Common myeloid progenitor, CD34-positive (primary cell): ENCODE results near the gene PPFIA1.

Source experiments
- CTCF ChIA-PET: fragments of 350-600 bp; sonication (Branson Sonifier 250); formaldehyde crosslinking; loops from one replicate; lab custom pipeline; 2021; ENCODE audit warnings: antibody characterized with exemption; lab: Charles Lee
- POLR2A ChIA-PET: fragments of 350-600 bp; sonication (Branson Sonifier 250); formaldehyde crosslinking; loops from one replicate; lab custom pipeline; 2021; ENCODE audit warnings: antibody characterized with exemption; lab: Charles Lee
- DNase-seq, 3 donors: peaks; one replicate each; pipeline versions ENCODE4 v3.0.0 to v3.0.0-alpha.2; 2013
- H3K27ac ChIP-seq, 2 experiments: 1 replicate in 1 of 2; 2 replicates in 1 of 2; pipeline ENCODE4 v1.7.0; 2013; ENCODE audit warnings: inconsistent platforms in 2 of 2, low read length in 2 of 2, mild to moderate bottlenecking in 2 of 2, low read depth in 1 of 2, moderate library complexity in 1 of 2; ENCODE audit not compliant: severe bottlenecking in 2 of 2, insufficient read depth in 1 of 2, poor library complexity in 1 of 2
- H3K27me3 ChIP-seq, 5 experiments: replicated peaks in 2 of 5; 1 replicate in 3 of 5; 2 replicates in 2 of 5; pipeline versions ENCODE4 v1.6.1 to v1.7.0; 2013; ENCODE audit warnings: low read length in 4 of 5, mild to moderate bottlenecking in 2 of 5, moderate library complexity in 2 of 5, inconsistent platforms in 1 of 5; ENCODE audit not compliant: insufficient read depth in 5 of 5, control insufficient read depth in 4 of 5
- H3K36me3 ChIP-seq, 4 experiments: 1 replicate in 2 of 4; 2 replicates in 2 of 4; pipeline versions ENCODE4 v1.6.1 to v1.7.0; 2013; ENCODE audit warnings: low read length in 3 of 4, control low read depth in 1 of 4, mild to moderate bottlenecking in 1 of 4; ENCODE audit not compliant: control insufficient read depth in 4 of 4, insufficient read depth in 4 of 4
- H3K4me1 ChIP-seq, 4 experiments: 1 replicate in 3 of 4; 2 replicates in 1 of 4; pipeline versions ENCODE4 v1.6.1 to v1.7.1; 2013; ENCODE audit warnings: low read length in 3 of 4, mild to moderate bottlenecking in 3 of 4, control low read depth in 1 of 4, inconsistent platforms in 1 of 4, moderate library complexity in 1 of 4; ENCODE audit not compliant: control insufficient read depth in 4 of 4, insufficient read depth in 4 of 4; ENCODE audit errors: control extremely low read depth in 1 of 4
- H3K4me3 ChIP-seq, 7 experiments: 1 replicate in 4 of 7; 2 replicates in 3 of 7; pipeline versions ENCODE4 v1.5.1 to v1.7.0; 2013; ENCODE audit warnings: mild to moderate bottlenecking in 7 of 7, low read length in 6 of 7, moderate library complexity in 6 of 7, inconsistent platforms in 2 of 7, low read depth in 2 of 7, control low read depth in 1 of 7; ENCODE audit not compliant: insufficient read depth in 4 of 7, control insufficient read depth in 1 of 7; ENCODE audit errors: extremely low read depth in 1 of 7
- H3K9me3 ChIP-seq, 5 experiments: 1 replicate in 4 of 5; 2 replicates in 1 of 5; pipeline versions ENCODE4 v1.6.1 to v1.7.1; 2013; ENCODE audit warnings: low read length in 4 of 5, mild to moderate bottlenecking in 2 of 5, inconsistent platforms in 1 of 5, low read depth in 1 of 5, moderate library complexity in 1 of 5; ENCODE audit not compliant: control insufficient read depth in 4 of 5, insufficient read depth in 2 of 5; ENCODE audit errors: control extremely low read depth in 1 of 5
- WGBS: methylation state at CpG from one replicate; pipeline ENCODE4 v1.1.5; 2013; ENCODE audit not compliant: insufficient coverage; 5-methylcytosine and 5-hydroxymethylcytosine counted together

Gene PPFIA1

DNA sequence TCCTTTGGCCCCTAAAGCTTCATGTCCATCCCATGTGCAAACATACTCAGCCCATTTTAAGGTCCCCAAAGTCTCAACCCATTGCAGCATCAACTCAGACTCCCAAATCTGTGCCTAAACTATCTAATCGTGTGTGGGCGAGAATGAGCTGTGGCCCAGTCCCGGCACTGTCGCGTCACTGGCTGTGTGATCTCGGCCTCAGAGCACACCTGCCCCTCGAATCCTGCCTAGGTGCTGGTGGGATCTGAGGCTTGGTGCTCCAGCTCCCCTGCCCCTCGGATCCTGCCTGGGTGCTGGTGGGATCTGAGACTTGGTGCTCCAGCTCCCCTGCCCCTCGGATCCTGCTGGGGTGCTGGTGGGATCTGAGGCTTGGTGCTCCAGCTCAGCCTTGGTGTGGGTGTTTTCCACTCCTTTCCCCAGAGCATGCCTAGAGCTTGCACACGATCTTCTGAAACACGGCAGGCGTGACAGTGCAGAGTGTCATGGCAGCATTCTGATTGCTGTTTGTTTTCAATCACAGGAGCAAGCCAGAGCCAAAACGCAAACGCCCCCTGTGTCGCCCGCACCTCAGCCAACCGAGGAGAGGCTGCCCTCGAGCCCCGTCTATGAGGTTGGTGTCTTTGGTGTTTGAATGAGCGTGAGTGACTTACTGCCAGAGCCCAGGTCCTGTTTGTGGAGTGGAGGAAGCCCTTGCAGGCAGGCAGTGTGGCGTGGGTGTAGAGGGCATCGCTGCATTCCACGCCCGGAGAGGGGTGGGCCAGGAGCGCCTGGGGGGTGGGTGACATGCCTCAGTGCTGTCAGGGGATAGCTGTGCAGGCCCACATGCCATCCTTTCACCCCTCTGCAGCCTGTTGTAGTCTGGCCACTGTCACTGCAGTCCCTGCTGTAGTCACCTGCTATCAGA is 160.4 kb downstream of the PPFIA1 start:
- Histone ChIP-seq H3K4me3 (no peak overlapping the region), H3K27me3 (peaks cover 0 to 3% (median 0%) of the 10 kb centered on the region in 5 experiments), H3K27ac (no peak overlapping the region), H3K9me3 (no peaks in the 10 kb centered on the region), H3K4me1 (peaks cover 0 to 31% (median 17%) of the 10 kb centered on the region in 4 experiments), H3K36me3 (no peaks in the 10 kb centered on the region)
- ChIA-PET POLR2A (interaction anchor here (0.7 kb wide), 1 partner anchor 9 kb away, joined by 3 read pairs; no protein-coding TSS in a partner anchor), CTCF (interaction anchor here (0.7 to 1.3 kb wide), 2 partner anchors 38 to 99 kb away, joined by 3 read pairs; no protein-coding TSS in a partner anchor)
- 95% methylated on average over 23 of the region's 25 CpGs for WGBS
- DNase-seq: no peak

- WGBS: 91% methylated on average over 7 of the region's 12 CpGs
- Histone ChIP-seq H3K36me3 (no peaks in the 10 kb centered on the region), H3K4me1 (peaks cover 0 to 31% (median 17%) of the 10 kb centered on the region in 4 experiments), H3K4me3 (no peak overlapping the region), H3K9me3 (no peaks in the 10 kb centered on the region), H3K27ac (no peak overlapping the region), H3K27me3 (peaks cover 0 to 3% (median 0%) of the 10 kb centered on the region in 5 experiments)
- ChIA-PET CTCF (interaction anchor here (0.9 to 1.4 kb wide), 3 partner anchors 9 to 36 kb away, joined by 3 to 5 read pairs (median 4); no protein-coding TSS in a partner anchor), POLR2A (no interaction called here)
- no peak for DNase-seq
Measured at GRCh38 chr11:70431611-70432010, 161.1 kb downstream of the PPFIA1 start.

DNA sequence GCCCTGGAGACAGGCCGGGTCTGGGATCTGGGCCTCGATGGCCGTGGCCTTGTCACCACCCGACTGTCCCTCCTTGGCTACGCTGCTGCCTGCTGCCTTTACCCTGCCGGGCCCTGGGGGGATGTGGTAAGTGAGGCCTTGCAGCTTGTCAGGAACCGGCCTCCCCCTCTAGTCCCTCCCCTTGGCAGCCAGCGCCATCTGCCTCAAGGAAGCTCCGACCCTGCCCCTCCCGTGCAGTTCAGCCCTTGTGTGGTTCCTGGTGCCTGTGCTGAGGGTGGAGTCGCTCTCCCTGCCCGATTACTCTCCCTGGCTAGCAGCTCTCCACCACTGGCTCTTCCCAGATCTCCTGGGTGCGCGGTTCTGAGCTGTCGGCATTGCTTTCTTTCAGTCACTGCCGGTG is 161.6 kb downstream of the PPFIA1 start:
- Histone ChIP-seq H3K27ac (no peak overlapping the region), H3K27me3 (peaks cover 0 to 6% (median 0%) of the 10 kb centered on the region in 5 experiments), H3K9me3 (no peaks in the 10 kb centered on the region), H3K36me3 (no peaks in the 10 kb centered on the region), H3K4me1 (peaks cover 0 to 31% (median 17%) of the 10 kb centered on the region in 4 experiments), H3K4me3 (peak overlapping the region in 1 of 7 experiments; percentile 20)
- ChIA-PET CTCF (interaction anchor here (0.9 to 1.4 kb wide), 3 partner anchors 9 to 35 kb away, joined by 3 to 5 read pairs (median 4); no protein-coding TSS in a partner anchor), POLR2A (no interaction called here)
- WGBS: 42% methylated on average over 10 of the region's 16 CpGs
- peak; percentile 63 to 91 (median 89) for DNase-seq

DNA sequence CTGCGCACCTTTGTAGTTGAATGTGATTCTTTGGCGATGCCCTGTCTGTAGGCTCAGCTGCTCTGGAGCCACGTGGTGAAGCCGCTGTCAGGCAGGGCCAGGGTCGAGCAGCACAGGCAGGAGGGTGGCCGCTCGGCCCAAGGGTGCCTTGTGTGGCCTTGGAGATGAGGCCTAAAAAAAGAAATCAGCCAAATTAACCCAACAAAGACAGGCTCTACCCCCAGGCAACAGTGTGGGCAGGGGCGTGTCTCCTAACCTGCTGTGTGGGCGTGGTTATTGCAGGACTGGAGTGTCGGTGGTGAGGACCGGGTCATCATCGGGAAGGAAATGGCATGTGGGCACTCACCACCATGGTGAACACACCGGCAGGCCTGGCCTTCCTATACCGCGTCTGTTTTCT is 162.1 kb downstream of the PPFIA1 start:
- no peaks in the 10 kb centered on the region for H3K36me3 ChIP-seq
- 74% methylated on average over 11 of the region's 15 CpGs for WGBS
- no peak overlapping the region for H3K4me3 ChIP-seq
- H3K27ac ChIP-seq: no peak overlapping the region
- no peaks in the 10 kb centered on the region for H3K9me3 ChIP-seq
- H3K4me1 ChIP-seq: peaks cover 0 to 31% (median 17%) of the 10 kb centered on the region in 4 experiments
- DNase-seq: no peak
- H3K27me3 ChIP-seq: peaks cover 0 to 6% (median 0%) of the 10 kb centered on the region in 5 experiments
- CTCF ChIA-PET: interaction anchor here (0.9 to 1.4 kb wide), 3 partner anchors 8 to 35 kb away, joined by 3 to 5 read pairs (median 4); no protein-coding TSS in a partner anchor
- POLR2A ChIA-PET: no interaction called here

DNA sequence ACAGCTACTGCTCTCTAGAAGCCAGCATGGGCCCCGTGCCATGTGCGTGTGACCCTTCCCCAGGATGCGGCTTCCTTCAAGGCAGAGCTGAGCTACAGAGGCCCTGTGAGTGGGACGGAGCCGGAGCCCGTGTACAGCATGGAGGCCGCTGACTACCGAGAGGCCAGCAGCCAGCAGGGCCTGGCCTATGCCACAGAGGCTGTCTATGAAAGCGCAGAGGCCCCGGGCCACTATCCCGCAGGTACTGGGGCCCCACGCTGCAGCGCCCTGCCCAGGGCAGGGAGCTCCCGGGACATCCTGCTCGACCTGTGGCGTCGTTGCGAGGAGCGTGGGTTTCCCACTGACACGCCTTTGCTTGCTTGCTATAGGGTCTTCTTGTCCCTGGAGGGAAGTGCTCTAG is 162.5 kb downstream of the PPFIA1 start:
- no peaks in the 10 kb centered on the region for H3K36me3 ChIP-seq
- ChIA-PET POLR2A (no interaction called here), CTCF (interaction anchor here (1.4 kb wide), 2 partner anchors 18 to 34 kb away, joined by 4 to 5 read pairs; no protein-coding TSS in a partner anchor)
- H3K27ac ChIP-seq: no peak overlapping the region
- 93% methylated on average over 20 of the region's 20 CpGs for WGBS
- H3K4me1 ChIP-seq: peaks cover 0 to 31% (median 17%) of the 10 kb centered on the region in 4 experiments
- H3K9me3 ChIP-seq: no peaks in the 10 kb centered on the region
- no peak for DNase-seq
- H3K27me3 ChIP-seq: peaks cover 0 to 8% (median 0%) of the 10 kb centered on the region in 5 experiments
- H3K4me3 ChIP-seq: no peak overlapping the region

DNA sequence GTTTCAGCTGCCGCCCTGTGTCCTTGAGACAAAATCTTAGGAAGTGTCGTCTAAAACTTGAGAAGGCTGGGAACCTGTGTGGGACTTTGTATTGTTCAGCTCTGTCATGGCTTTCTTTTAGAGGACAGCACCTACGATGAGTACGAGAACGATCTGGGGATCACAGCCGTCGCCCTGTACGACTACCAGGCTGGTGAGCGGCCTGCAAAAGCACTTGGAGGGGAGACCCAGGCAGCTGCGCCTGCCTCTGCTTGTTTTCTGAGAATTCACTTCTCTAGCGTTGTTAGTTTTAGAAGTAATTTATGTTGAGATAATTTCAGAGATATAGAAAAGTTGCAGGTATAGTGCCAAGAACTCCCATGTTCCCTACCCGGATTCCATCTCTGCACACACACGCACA is 163.0 kb downstream of the PPFIA1 start:
- POLR2A ChIA-PET: no interaction called here
- 96% methylated on average over 12 of the region's 13 CpGs for WGBS
- CTCF ChIA-PET: no interaction called here
- Histone ChIP-seq H3K4me1 (peaks cover 0 to 31% (median 17%) of the 10 kb centered on the region in 4 experiments), H3K36me3 (no peaks in the 10 kb centered on the region), H3K4me3 (no peak overlapping the region), H3K9me3 (no peaks in the 10 kb centered on the region), H3K27me3 (peaks cover 0 to 8% (median 0%) of the 10 kb centered on the region in 5 experiments), H3K27ac (no peak overlapping the region)
- DNase-seq: no peak
